AG10803 (cell line): Measurements from ENCODE around the gene ADAM12.
A peak's percentile ranks its signal among the peaks of the same experiment; 100 is the strongest.

ENCODE experiments used
- DNase-seq: peaks from one replicate; pipeline ENCODE4 v3.0.0; 2010; ENCODE audit warnings: low read depth
- H3K4me3 ChIP-seq: 2 replicates; pipeline ENCODE4 v1.5.1; 2011; ENCODE audit warnings: mild to moderate bottlenecking, low read length, control low read depth
- CTCF ChIP-seq: conservative IDR thresholded peaks from 2 replicates; pipeline ENCODE4 v1.5.1; 2011; ENCODE audit warnings: mild to moderate bottlenecking, low read length, control low read depth, inconsistent platforms

The ADAM12 gene

GRCh38 chr10:126227762-126228134 is 160.5 kb downstream of the ADAM12 start:
- peak; percentile 90 for DNase-seq
- TF ChIP-seq CTCF, result no peak
- no peak overlapping the region for H3K4me3 ChIP-seq

- no peak for DNase-seq
- no peak overlapping the region for H3K4me3 ChIP-seq
- TF ChIP-seq CTCF, result no peak
These were observed 161.1 kb downstream of the ADAM12 start for GRCh38 chr10:126226988-126227761.

DNA sequence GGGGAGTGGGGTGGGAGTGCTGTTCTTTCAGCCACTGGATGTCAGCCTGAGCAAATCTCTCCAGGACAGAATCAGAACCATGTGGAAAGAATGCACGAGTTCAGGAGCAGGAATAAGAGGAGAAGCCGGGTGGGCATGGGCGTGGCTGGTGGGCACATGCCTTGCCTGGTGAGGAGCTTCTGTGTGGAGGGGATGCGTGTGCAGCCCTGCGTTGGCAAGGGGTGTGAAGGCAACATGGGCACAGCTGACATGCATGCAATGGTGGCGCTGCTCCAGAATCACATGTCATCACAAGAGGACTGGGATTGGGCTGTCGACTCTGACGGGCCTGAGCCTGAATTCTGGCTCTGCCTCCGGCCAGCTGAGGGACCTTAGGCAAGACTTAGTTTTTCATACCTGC is 162.1 kb downstream of the ADAM12 start:
- no peak for TF ChIP-seq CTCF
- no peak overlapping the region for H3K4me3 ChIP-seq
- DNase-seq, result no peak

DNA sequence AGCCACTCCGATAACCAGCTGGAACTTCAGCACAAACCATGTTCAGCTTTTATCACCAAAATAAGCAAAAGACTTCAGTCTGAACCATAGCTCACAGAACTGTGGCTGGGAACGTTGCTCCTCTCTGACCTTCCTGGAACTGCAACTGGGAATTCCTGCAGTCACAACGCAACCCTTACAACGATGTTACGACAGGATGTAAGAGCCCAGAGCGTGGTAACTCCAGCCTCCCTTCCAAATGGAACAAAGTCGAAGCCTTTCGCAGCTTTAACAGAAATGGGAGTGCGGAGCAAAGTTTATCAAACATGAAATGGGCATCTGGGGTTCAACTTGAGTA is 162.6 kb downstream of the ADAM12 start:
- TF ChIP-seq CTCF, result no peak

DNA sequence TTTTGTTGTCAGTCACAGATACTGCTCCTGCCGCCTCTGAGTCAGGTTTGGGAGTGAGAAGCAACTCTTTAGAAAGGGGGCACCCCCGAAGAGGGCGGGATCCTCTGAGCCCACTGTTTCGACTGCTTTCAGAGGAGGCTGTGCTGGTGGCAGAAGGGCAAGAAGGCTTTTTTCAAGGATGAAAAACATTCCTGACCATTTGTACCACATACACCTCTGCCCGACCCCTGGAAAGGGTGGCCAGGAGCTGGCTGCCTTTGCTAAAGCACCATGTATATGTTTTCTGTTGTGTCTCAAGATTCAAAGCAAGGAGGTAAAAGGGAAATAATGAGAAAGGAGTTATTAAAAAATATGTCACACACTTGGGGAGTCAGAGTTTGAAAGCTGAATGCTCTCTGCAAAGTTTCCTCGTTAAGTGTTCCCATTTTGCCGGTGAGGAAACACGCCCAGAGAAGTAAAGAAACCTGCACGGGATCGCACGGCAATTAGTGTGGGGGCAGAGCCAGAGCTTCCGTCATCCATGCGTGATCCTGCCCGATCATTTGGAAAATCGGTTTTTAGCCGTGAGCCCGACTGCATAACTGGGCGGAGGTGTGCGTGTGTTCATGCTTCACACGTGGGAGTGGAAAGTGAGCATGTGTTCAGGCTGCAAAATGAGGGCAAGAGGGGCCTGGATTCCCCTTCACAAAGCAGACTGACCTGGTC is 163.2 kb downstream of the ADAM12 start:
- no peak for DNase-seq
- no peak for TF ChIP-seq CTCF
- H3K4me3 ChIP-seq, result no peak overlapping the region

More for the DNA sequence above, 162.6 kb downstream of the ADAM12 start:
- H3K4me3 ChIP-seq, result no peak overlapping the region
- DNase-seq, result no peak

DNA sequence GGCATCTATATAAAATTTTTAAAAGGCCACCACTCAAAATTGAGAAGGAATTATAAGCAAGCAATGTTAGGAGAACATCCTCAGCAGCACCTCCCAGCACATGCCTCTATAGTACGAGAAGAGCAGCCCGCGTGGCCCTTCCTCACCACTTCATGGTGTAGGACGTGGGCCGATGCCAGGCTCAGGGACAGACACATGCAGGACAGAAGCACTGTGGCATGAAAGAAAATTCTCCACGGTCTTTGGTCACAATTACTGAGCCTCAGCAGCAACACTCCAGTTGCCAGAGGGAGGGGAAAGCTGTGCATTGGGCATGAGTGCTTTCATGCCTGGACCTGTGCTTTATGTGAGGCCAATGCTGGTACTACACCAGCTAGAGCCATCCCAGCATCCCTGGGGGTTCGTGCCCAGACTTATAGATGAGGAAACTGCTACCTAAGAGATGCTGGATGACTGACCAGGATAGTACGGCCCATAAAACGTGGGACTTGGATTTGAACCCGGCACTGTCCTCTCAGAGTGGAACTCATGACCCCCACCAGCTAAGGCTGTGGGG is 164.7 kb downstream of the ADAM12 start:
- DNase-seq, result no peak
- TF ChIP-seq CTCF, result no peak; the same call in 1 of the 2 replicates
- H3K4me3 ChIP-seq, result no peak overlapping the region
